MM.1S (cell line): ENCODE measurements around the gene KBTBD4.
A peak's percentile ranks its signal among the peaks of the same experiment; 100 is the strongest.

ENCODE experiments used
- DNase-seq: peaks from one replicate; pipeline ENCODE4 v3.0.0-alpha.2; 2015
- H2AFZ ChIP-seq: fragments of 300-600 bp; sonication (generic); 2 replicates; pipeline ENCODE4 v1.6.0; 2016; ENCODE audit warnings: antibody characterized with exemption, low read length
- H3F3A ChIP-seq: fragments of 300-600 bp; sonication (generic); 2 replicates; pipeline ENCODE4 v1.6.1; 2016; ENCODE audit warnings: mild to moderate bottlenecking, antibody characterized with exemption, low read length, moderate library complexity, mixed read lengths; ENCODE audit not compliant: insufficient read depth
- H3K27ac ChIP-seq: fragments of 300-600 bp; sonication (generic); 2 replicates; pipeline ENCODE4 v1.5.1; 2016; ENCODE audit warnings: mild to moderate bottlenecking, low read length
- H3K27me3 ChIP-seq: fragments of 300-600 bp; sonication (generic); replicated peaks from 2 replicates; pipeline ENCODE4 v1.6.0; 2016; ENCODE audit warnings: low read length; ENCODE audit not compliant: insufficient read depth
- H3K36me3 ChIP-seq: fragments of 300-600 bp; sonication (generic); replicated peaks from 2 replicates; pipeline ENCODE4 v1.6.1; 2016; ENCODE audit warnings: mild to moderate bottlenecking, low read length, mixed read lengths; ENCODE audit not compliant: insufficient read depth
- H3K4me1 ChIP-seq: fragments of 300-600 bp; sonication (generic); 2 replicates; pipeline ENCODE4 v1.6.1; 2016; ENCODE audit warnings: low read length, mixed read lengths
- H3K4me2 ChIP-seq: fragments of 300-600 bp; sonication (generic); 2 replicates; pipeline ENCODE4 v1.6.0; 2016; ENCODE audit warnings: low read depth, low read length
- H3K4me3 ChIP-seq: fragments of 300-600 bp; sonication (generic); 2 replicates; pipeline ENCODE4 v1.5.1; 2016; ENCODE audit warnings: low read length, mixed read lengths
- H3K79me2 ChIP-seq: fragments of 300-600 bp; sonication (generic); 2 replicates; pipeline ENCODE4 v1.6.1; 2016; ENCODE audit warnings: mixed run types, low read length, mixed read lengths
- H3K9ac ChIP-seq: fragments of 300-600 bp; sonication (generic); 2 replicates; pipeline ENCODE4 v1.6.1; 2016; ENCODE audit warnings: low read length, mixed read lengths
- H3K9me2 ChIP-seq: fragments of 300-600 bp; sonication (generic); replicated peaks from 2 replicates; pipeline ENCODE4 v1.6.1; 2016; ENCODE audit warnings: mild to moderate bottlenecking, low read length, mixed read lengths; ENCODE audit not compliant: insufficient read depth
- H3K9me3 ChIP-seq: fragments of 300-600 bp; sonication (generic); replicated peaks from 2 replicates; pipeline ENCODE4 v1.6.1; 2016; ENCODE audit warnings: mild to moderate bottlenecking, low read length, mixed read lengths; ENCODE audit not compliant: insufficient read depth
- H4K20me1 ChIP-seq: fragments of 300-600 bp; sonication (generic); 2 replicates; pipeline ENCODE4 v1.6.1; 2016; ENCODE audit warnings: mild to moderate bottlenecking, low read length, moderate library complexity, mixed read lengths; ENCODE audit not compliant: insufficient read depth
- EZH2 ChIP-seq: fragments of 300-600 bp; sonication (generic); optimal IDR thresholded peaks from 2 replicates; pipeline ENCODE3; 2017; ENCODE audit warnings: low read depth, mild to moderate bottlenecking, antibody characterized with exemption, low read length, mixed read lengths
- EZH2phosphoT487 ChIP-seq: fragments of 300-600 bp; sonication (generic); IDR thresholded peaks from 2 replicates; pipeline ENCODE4 v1.6.1; 2018; ENCODE audit warnings: antibody characterized with exemption, low read length
- TF ChIP-seq, protein P1 (sequence below): fragments of 300-600 bp; sonication (generic); IDR thresholded peaks from 2 replicates; pipeline ENCODE4 v1.5.1; 2016; ENCODE audit warnings: antibody characterized with exemption, low read length, mixed read lengths

KBTBD4 gene

DNA sequence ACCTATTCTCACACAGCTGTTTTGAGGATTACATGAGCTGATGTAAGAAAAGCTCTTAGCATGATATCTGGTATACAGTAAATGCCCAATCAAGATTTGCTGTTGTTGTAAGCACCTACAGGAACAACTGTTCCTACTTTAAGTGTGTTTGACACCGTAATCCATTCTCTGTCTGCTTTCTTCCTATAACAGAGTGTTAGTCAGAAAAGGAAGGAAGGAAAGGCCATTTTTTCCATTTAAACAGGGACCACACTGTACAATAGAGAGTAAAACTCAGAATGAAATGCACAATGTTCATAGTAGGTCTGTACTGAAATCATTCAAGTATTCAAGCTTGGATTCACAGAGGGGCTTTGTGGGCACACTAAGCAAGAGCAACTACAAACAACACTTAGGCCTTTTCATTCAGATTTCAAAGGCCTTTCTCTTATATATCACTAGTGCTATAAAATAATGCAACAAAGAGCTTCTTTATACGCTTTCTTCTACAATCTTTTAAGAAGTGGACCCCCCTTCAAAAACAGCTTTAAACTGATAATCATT lies 42.1 kb upstream of the KBTBD4 start:
- Histone ChIP-seq H3K9me2 (no peaks in the 10 kb centered on the region), H3K9ac (no peak overlapping the region), H3K9me3 (no peaks in the 10 kb centered on the region), H4K20me1 (no peaks in the 10 kb centered on the region), H3K4me1 (peaks cover 25% of the 10 kb centered on the region), H3K4me3 (no peak overlapping the region), H3K27ac (no peak overlapping the region), H2AFZ (no peak overlapping the region), H3K27me3 (no peaks in the 10 kb centered on the region), H3K4me2 (no peak overlapping the region), H3F3A (peaks cover 11% of the 10 kb centered on the region; the same call in 1 of the 2 replicates), H3K36me3 (no peaks in the 10 kb centered on the region; the same call in 1 of the 2 replicates), H3K79me2 (no peaks in the 10 kb centered on the region)
- DNase-seq = no peak
- TF ChIP-seq, protein P1, sequence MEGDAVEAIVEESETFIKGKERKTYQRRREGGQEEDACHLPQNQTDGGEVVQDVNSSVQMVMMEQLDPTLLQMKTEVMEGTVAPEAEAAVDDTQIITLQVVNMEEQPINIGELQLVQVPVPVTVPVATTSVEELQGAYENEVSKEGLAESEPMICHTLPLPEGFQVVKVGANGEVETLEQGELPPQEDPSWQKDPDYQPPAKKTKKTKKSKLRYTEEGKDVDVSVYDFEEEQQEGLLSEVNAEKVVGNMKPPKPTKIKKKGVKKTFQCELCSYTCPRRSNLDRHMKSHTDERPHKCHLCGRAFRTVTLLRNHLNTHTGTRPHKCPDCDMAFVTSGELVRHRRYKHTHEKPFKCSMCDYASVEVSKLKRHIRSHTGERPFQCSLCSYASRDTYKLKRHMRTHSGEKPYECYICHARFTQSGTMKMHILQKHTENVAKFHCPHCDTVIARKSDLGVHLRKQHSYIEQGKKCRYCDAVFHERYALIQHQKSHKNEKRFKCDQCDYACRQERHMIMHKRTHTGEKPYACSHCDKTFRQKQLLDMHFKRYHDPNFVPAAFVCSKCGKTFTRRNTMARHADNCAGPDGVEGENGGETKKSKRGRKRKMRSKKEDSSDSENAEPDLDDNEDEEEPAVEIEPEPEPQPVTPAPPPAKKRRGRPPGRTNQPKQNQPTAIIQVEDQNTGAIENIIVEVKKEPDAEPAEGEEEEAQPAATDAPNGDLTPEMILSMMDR = no peak
- TF ChIP-seq EZH2 = no peak
- TF ChIP-seq EZH2phosphoT487 = no peak

DNA sequence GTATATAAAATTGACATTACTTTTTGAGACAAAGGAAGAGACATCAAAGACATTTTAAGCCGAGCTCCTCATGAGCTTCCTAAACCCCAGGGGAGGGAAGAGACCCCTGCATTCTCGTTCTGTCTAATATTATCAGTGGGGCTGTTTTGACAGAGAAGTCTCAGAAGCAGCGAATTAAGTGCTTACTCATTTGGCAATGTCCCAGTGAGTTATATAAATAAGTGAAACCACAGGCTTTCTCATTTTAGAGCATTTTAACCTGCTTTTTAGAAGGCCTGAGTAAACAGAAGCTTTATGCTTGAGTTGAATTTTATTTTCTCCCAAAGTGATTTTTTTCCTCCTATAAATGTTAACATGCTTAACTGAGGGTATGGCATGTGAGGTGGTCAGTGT lies 38.6 kb upstream of the KBTBD4 start:
- no peaks in the 10 kb centered on the region for H4K20me1 ChIP-seq

DNA sequence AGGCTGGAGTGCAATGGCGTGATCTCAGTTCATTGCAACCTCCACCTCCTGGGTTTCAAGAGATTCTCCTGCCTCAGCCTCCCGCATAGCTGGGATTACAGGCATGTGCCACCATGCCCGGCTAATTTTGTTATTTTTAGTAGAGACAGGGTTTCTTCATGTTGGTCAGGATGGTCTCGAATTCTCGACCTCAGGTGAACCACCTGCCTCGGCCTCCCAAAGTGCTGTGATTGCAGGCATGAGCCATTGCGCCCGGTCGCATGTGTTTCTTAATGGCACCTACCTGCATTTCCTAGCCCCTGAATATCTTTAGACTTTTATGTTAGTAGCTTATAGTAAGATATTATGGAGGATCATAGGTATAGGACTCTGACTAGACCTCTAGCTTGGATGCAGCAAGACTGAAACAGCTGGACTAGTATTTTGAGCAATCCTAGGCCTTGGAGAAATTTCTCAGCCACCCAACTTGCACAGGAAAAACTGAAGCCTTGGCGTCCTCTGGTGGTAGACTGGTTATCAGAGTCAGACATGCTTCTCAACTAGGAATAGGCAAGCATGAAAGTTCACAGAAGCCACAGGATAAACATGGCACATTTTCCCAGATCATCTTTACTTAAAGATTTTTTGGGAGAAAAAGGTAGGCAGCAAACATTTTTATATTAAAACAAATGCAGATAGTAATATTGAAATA lies 38.1 kb upstream of the KBTBD4 start:
- DNase-seq = peak; percentile 43
- H3K27me3 ChIP-seq = no peaks in the 10 kb centered on the region
- no peaks in the 10 kb centered on the region for H3K79me2 ChIP-seq
- no peaks in the 10 kb centered on the region; the same call in 1 of the 2 replicates for H3K36me3 ChIP-seq
- no peak overlapping the region for H3K4me3 ChIP-seq
- TF ChIP-seq, protein P1 = peak; percentile 81
- no peak for TF ChIP-seq EZH2phosphoT487
- no peak for TF ChIP-seq EZH2
- no peaks in the 10 kb centered on the region for H4K20me1 ChIP-seq
- no peak overlapping the region for H2AFZ ChIP-seq
- H3K9me2 ChIP-seq = no peaks in the 10 kb centered on the region
- peak overlapping the region; percentile 61; the same call in 1 of the 2 replicates for H3K4me2 ChIP-seq
- no peak overlapping the region for H3K9ac ChIP-seq
- H3K9me3 ChIP-seq = no peaks in the 10 kb centered on the region
- peaks cover 11% of the 10 kb centered on the region; the same call in 1 of the 2 replicates for H3F3A ChIP-seq
- H3K4me1 ChIP-seq = peaks cover 31% of the 10 kb centered on the region
- H3K27ac ChIP-seq = no peak overlapping the region; the same call in 1 of the 2 replicates

More for the DNA sequence above, 38.6 kb upstream of the KBTBD4 start:
- peaks cover 11% of the 10 kb centered on the region; the same call in 1 of the 2 replicates for H3F3A ChIP-seq
- peak overlapping the region; percentile 47; the same call in 1 of the 2 replicates for H3K27ac ChIP-seq
- no peak overlapping the region; the same call in 1 of the 2 replicates for H3K9ac ChIP-seq
- no peaks in the 10 kb centered on the region for H3K79me2 ChIP-seq
- TF ChIP-seq, protein P1 = no peak
- TF ChIP-seq EZH2phosphoT487 (no peak), EZH2 (no peak)
- H3K4me2 ChIP-seq = peak overlapping the region; percentile 61
- peaks cover 26% of the 10 kb centered on the region for H3K4me1 ChIP-seq
- no peak overlapping the region for H3K4me3 ChIP-seq
- H3K9me2 ChIP-seq = no peaks in the 10 kb centered on the region
- peak; percentile 32 for DNase-seq
- no peaks in the 10 kb centered on the region; the same call in 1 of the 2 replicates for H3K36me3 ChIP-seq
- no peak overlapping the region for H2AFZ ChIP-seq
- no peaks in the 10 kb centered on the region for H3K9me3 ChIP-seq
- H3K27me3 ChIP-seq = no peaks in the 10 kb centered on the region
